K562 (cell line): ENCODE data around the gene DNAAF1. TPM values are rescaled to one million over a fixed set of nuclear protein-coding genes. Genes with fewer than 3 reads are reported as not detected.

Experiments
- CXXC5 ChIP-seq: fragments of 250-450 bp; sonication (Bioruptor Pico); IDR thresholded peaks from 2 replicates; pipeline ENCODE4 v1.8.0; 2022; ENCODE audit warnings: inconsistent platforms, mild to moderate bottlenecking, moderate library complexity
- ERF ChIP-seq: fragments of 450-650 bp; formaldehyde crosslinking; IDR thresholded peaks from 2 replicates; pipeline ENCODE4 v1.4.0; 2020; ENCODE audit warnings: mild to moderate bottlenecking, mixed read lengths
- FOXK1 ChIP-seq: sonication (generic); formaldehyde crosslinking; IDR thresholded peaks from 2 replicates; pipeline ENCODE4 v1.8.0; 2022; ENCODE audit warnings: missing genetic modification reagents, mild to moderate bottlenecking, borderline replicate concordance
- MAX ChIP-seq: sonication (generic); formaldehyde crosslinking; IDR thresholded peaks from 2 replicates; pipeline ENCODE4 v1.9.0; 2022; ENCODE audit warnings: mild to moderate bottlenecking, missing genetic modification reagents
- MEF2A ChIP-seq: IDR thresholded peaks from 2 replicates; pipeline ENCODE4 v1.6.1; 2011; ENCODE audit warnings: low read depth, mild to moderate bottlenecking, low read length, moderate library complexity; ENCODE audit not compliant: control insufficient read depth
- RBM25 ChIP-seq: fragments of 200-400 bp; formaldehyde crosslinking; IDR thresholded peaks from 2 replicates; pipeline ENCODE4 v1.6.1; 2018; ENCODE audit warnings: low read length, low read depth, moderate library complexity; ENCODE audit not compliant: severe bottlenecking
- RFX1 ChIP-seq: fragments of 450-650 bp; IDR thresholded peaks from 2 replicates; pipeline ENCODE4 v1.6.1; 2016; ENCODE audit warnings: mild to moderate bottlenecking, moderate library complexity
- SLC30A9 ChIP-seq: fragments of 250-450 bp; sonication (Bioruptor Pico); IDR thresholded peaks from 2 replicates; pipeline ENCODE4 v1.8.0; 2022; ENCODE audit warnings: mild to moderate bottlenecking, moderate library complexity
- STAT6 ChIP-seq: sonication (generic); formaldehyde crosslinking; IDR thresholded peaks from 2 replicates; pipeline ENCODE4 v1.8.1; 2023; ENCODE audit warnings: mild to moderate bottlenecking, missing genetic modification reagents
- TOE1 ChIP-seq, 2 experiments: fragments of 450-650 bp in 1 of 2; sonication (generic) in 1 of 2; formaldehyde crosslinking in 1 of 2; IDR thresholded peaks; 2 replicates each; pipeline versions ENCODE4 v1.7.1 to v1.8.0; 2016 to 2022; ENCODE audit warnings: borderline replicate concordance in 2 of 2, mild to moderate bottlenecking in 2 of 2, antibody characterized with exemption in 1 of 2, inconsistent platforms in 1 of 2, low read depth in 1 of 2, missing genetic modification reagents in 1 of 2, moderate library complexity in 1 of 2
- ZC3H8 ChIP-seq: fragments of 450-650 bp; IDR thresholded peaks from 2 replicates; pipeline ENCODE4 v1.6.1; 2017
- ZNF407 ChIP-seq: fragments of 450-650 bp; IDR thresholded peaks from 2 replicates; pipeline ENCODE4 v1.6.1; 2016; ENCODE audit warnings: low read depth
- ZNF436 ChIP-seq: fragments of 250-450, 450-650 bp; sonication (Bioruptor Pico); formaldehyde crosslinking; IDR thresholded peaks from 2 replicates; pipeline ENCODE4 v1.7.0; 2020; ENCODE audit warnings: mild to moderate bottlenecking
- polyA plus RNA-seq, 8 experiments: library from polyadenylated mRNA; depleted of rRNA in 4 of 8; stranded (reverse) in 5 of 8; unstranded in 3 of 8; fragments of >200 nt; fragmentation: Nextera tagmentation in 2 of 8; fragmentation: Illumina TruSeq in 1 of 8; extraction: Ambion mirVana in 2 of 8; extraction: Trizol in 1 of 8; gene quantifications; 2 replicates each; pipeline versions ENCODE4 v1.2.1 to v1.2.3, GENCODE V29; 2011 to 2014; ENCODE audit warnings: inconsistent platforms in 1 of 8, missing spikeins in 1 of 8
- total RNA-seq, 7 experiments: library from RNA; depleted of rRNA in 6 of 7; stranded (reverse); fragments of >200 nt in 6 of 7; fragmentation: Illumina TruSeq in 2 of 7; extraction: Trizol in 2 of 7; gene quantifications; 2 replicates each; pipeline versions ENCODE4 v1.2.1 to v1.2.3, GENCODE V29; 2011 to 2021; ENCODE audit warnings: low replicate concordance in 1 of 7

The DNAAF1 gene
- total and polyA plus RNA-seq, 9 of the 15 experiments (the other 6 are each of a cell fraction or from before 2014, with no cell fraction given): 0.01 TPM; not detected in 8

GRCh38 chr16:84144859-84145639 lies at the start of gene DNAAF1, which contains the start of gene HSDL1 (continued):
- no peak; the same call in 1 of the 2 replicates for TF ChIP-seq STAT6 (CRISPR knock-in tag)
- no peak for TF ChIP-seq RBM25
- TF ChIP-seq RFX1: peak; percentile 97
- TF ChIP-seq FOXK1: peak; percentile 70; the same call in 1 of the 2 replicates
- TF ChIP-seq ZNF407: no peak
- TF ChIP-seq ZC3H8: no peak
- peak; percentile 53; the same call in 1 of the 2 replicates for TF ChIP-seq TOE1 (IDR thresholded peaks at IDR 0.05; ENCODE audit: borderline replicate concordance)
- 0 out of 2 replicates have a peak, but pooled peaks have one; percentile 48 for TF ChIP-seq TOE1 (CRISPR knock-in tag; IDR thresholded peaks at IDR 0.05; ENCODE audit: borderline replicate concordance, low read depth)
- TF ChIP-seq SLC30A9 (CRISPR knock-in tag): no peak
- peak; percentile 99 for TF ChIP-seq CXXC5 (CRISPR knock-in tag)
- no peak for TF ChIP-seq MEF2A
- 0 out of 2 replicates have a peak, but pooled peaks have one; percentile 6 for TF ChIP-seq ERF (CRISPR knock-in tag)
- TF ChIP-seq ZNF436 (CRISPR knock-in tag): no peak
- TF ChIP-seq MAX (CRISPR knock-in tag): peak; percentile 69; the same call in 1 of the 2 replicates
